Tibial nerve (tissue), 4 donors: ENCODE measurements around the gene ARHGEF4.

Experiments used
- CTCF ChIP-seq, 5 experiments: fragments of 200-600 bp in 3 of 5; fragments of 450-650 bp in 2 of 5; sonication (generic) in 3 of 5; IDR thresholded peaks; one replicate each; pipeline ENCODE4 v1.5.1; 2016 to 2019; ENCODE audit warnings: antibody characterized with exemption in 5 of 5, mild to moderate bottlenecking in 3 of 5, moderate library complexity in 2 of 5
- EP300 ChIP-seq, 2 donors: sonication (generic); formaldehyde crosslinking; IDR thresholded peaks; one replicate each; pipeline ENCODE4 v1.6.1; 2017; ENCODE audit warnings: antibody characterized with exemption in 2 of 2, mild to moderate bottlenecking in 1 of 2
- POLR2A ChIP-seq, 2 donors: fragments of 450-650 bp; IDR thresholded peaks; one replicate each; pipeline ENCODE4 v1.6.1; 2017; ENCODE audit warnings: antibody characterized with exemption in 2 of 2, mild to moderate bottlenecking in 2 of 2, moderate library complexity in 2 of 2

- no peak for TF ChIP-seq EP300 (IDR thresholded peaks at IDR 0.05)
- TF ChIP-seq POLR2A (IDR thresholded peaks at IDR 0.05), result no peak
- TF ChIP-seq CTCF (IDR thresholded peaks at IDR 0.05), result no peak
Observed at GRCh38 chr2:131041402-131042147, 204.9 kb downstream of the ARHGEF4 start.
